Measurements from ENCODE around the gene CHMP5. TPM values are rescaled to one million over a fixed set of nuclear protein-coding genes. Genes with fewer than 3 reads are reported as not detected.
A peak's percentile ranks its signal among the peaks of the same experiment; 100 is the strongest.
"Not testable (repeated sequence)": the region's sequence is repeated elsewhere in the genome, so short reads cannot be mapped to it uniquely, and the experiment has no call there.

CHMP5 gene
- total RNA-seq, 2 donors from 2014 or later, result 81.0 to 106 TPM

GRCh38 chr9:33295571-33295970, 30.7 kb downstream of the CHMP5 start:
- intact Hi-C loops (cut with DNase I, micrococcal nuclease), result no loop called here
- ATAC-seq (no peak), DNase-seq (no peak)

DNA sequence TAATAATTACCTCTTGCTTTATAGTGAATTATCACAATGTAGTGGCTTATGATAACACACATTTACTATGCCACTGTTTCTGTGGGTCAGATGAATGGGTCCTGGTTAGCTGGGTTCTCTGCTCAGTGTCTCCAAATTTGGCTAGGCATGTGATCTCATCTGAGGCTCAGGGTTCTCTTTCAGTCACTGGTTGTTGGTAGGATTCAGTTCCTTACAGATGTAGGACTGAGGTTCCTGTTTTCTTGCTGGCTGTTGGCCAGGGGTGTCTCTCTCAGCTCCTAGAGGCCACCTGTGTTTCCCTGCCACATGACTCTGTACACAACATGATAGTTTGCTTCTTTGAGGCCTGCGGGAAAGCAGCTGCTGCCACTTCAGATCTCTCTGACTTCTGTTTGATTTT, 32.6 kb downstream of the CHMP5 start:
- DNase-seq (peak; percentile 77 to 80), ATAC-seq (peak; percentile 80)
- intact Hi-C loops (cut with DNase I, micrococcal nuclease), result no loop called here

- no peak for DNase-seq
- intact Hi-C loops (cut with DNase I, micrococcal nuclease), result no loop called here
- no peak for ATAC-seq
Measured at GRCh38 chr9:33300546-33300945, 35.7 kb downstream of the CHMP5 start.

DNA sequence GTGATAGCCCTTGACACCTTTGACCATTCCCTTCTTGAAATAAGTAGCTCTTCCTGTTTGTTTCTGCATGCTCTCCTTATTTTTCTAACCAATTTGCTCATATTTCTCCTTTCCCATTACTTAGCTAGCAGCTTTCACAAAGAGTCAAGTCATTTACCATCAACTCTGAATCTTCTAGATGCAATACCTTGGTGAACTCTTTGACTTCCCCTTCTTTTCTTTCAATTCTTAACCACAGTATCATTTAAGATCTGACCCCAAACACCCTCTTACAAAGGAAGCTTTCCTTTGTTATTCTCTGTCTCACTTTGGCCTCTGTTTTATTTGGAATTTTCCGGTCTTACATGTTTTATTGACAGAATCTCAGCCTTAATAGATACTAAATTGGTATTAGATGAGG, 39.5 kb downstream of the CHMP5 start:
- ATAC-seq, result no peak
- DNase-seq, result no peak
- intact Hi-C loops (cut with DNase I, micrococcal nuclease), result no loop called here

- intact Hi-C loops (cut with DNase I, micrococcal nuclease), result no loop called here
- ATAC-seq, result no peak
- DNase-seq, result no peak
Measured at GRCh38 chr9:33306037-33306436, 41.2 kb downstream of the CHMP5 start.

DNA sequence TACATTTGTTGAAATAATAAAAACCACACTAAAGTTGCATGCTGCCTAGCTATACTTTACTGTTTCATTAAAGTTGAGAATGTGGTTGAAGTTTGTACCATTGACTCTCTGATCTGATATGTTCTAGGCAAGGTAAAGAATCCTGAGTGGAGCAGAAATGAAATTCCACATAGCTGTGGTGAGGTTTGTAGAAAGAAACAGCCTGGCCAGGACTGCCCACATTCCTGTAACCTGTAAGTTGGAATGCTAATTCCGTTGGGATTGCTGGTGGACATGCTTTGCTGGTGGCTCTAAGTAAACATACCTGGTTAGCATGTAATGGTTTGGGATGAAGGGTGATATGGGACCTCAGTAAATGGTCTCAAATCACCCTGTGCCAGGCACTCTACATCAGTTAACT, 42.2 kb downstream of the CHMP5 start:
- DNase-seq, result no peak
- intact Hi-C loops (cut with DNase I, micrococcal nuclease), result no loop called here
- no peak for ATAC-seq

GRCh38 chr9:33309903-33310302, 45.1 kb downstream of the CHMP5 start:
- ATAC-seq (no peak), DNase-seq (no peak)
- intact Hi-C loops (cut with DNase I, micrococcal nuclease), result no loop called here

GRCh38 chr9:33310748-33311147, 45.9 kb downstream of the CHMP5 start:
- ATAC-seq, result no peak
- no peak for DNase-seq

GRCh38 chr9:33311953-33312352, 47.1 kb downstream of the CHMP5 start:
- ATAC-seq, result no peak
- intact Hi-C loops (cut with DNase I, micrococcal nuclease), result no loop called here

More at GRCh38 chr9:33310748-33311147, 45.9 kb downstream of the CHMP5 start:
- intact Hi-C loops (cut with DNase I, micrococcal nuclease), result no loop called here

GRCh38 chr9:33315371-33315770, 50.5 kb downstream of the CHMP5 start:
- ATAC-seq, result no peak
- intact Hi-C loops (cut with DNase I, micrococcal nuclease), result no loop called here
- DNase-seq, result no peak

More at GRCh38 chr9:33311953-33312352, 47.1 kb downstream of the CHMP5 start:
- DNase-seq, result no peak

- DNase-seq; intact Hi-C loops (cut with DNase I, micrococcal nuclease); ATAC-seq: not testable (repeated sequence)
Measured at GRCh38 chr9:33317136-33317535, 52.3 kb downstream of the CHMP5 start.

GRCh38 chr9:33318225-33318624, 53.4 kb downstream of the CHMP5 start:
- ATAC-seq (no peak), DNase-seq (no peak)
- intact Hi-C loops (cut with DNase I, micrococcal nuclease), result no loop called here

DNA sequence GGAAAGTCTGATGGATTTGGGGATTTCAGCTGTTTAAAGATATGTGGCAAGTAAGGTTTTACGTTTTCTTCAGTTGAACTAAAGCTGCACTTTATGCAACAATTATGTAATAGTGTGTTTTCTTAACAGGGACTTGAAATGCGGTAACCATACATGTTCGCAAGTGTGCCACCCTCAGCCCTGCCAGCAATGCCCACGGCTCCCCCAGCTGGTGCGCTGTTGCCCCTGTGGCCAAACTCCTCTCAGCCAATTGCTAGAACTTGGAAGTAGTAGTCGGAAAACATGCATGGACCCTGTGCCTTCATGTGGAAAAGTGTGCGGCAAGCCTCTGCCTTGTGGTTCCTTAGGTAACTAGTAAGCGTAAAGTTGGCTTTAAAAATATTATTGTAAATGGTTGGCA, 53.9 kb downstream of the CHMP5 start:
- ATAC-seq (no peak), DNase-seq (no peak)
- intact Hi-C loops (cut with DNase I, micrococcal nuclease), result no loop called here

DNA sequence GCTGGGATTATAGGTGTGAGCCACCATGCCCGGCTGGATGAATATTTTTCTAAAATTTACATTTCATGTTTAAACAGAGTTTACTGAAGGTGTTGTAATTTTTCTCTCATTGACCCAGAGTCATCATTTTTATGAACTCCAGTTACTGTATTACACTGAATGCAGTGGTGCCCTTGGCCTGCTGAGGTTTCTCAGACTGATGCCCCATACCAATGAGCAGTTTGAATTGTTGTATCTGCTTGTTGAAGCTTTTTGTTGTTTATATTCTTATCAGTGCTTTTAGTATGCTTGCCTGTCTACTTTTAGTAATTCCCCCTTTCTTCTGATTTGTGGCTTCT, 55.4 kb downstream of the CHMP5 start:
- intact Hi-C loops (cut with DNase I, micrococcal nuclease), result no loop called here

DNA sequence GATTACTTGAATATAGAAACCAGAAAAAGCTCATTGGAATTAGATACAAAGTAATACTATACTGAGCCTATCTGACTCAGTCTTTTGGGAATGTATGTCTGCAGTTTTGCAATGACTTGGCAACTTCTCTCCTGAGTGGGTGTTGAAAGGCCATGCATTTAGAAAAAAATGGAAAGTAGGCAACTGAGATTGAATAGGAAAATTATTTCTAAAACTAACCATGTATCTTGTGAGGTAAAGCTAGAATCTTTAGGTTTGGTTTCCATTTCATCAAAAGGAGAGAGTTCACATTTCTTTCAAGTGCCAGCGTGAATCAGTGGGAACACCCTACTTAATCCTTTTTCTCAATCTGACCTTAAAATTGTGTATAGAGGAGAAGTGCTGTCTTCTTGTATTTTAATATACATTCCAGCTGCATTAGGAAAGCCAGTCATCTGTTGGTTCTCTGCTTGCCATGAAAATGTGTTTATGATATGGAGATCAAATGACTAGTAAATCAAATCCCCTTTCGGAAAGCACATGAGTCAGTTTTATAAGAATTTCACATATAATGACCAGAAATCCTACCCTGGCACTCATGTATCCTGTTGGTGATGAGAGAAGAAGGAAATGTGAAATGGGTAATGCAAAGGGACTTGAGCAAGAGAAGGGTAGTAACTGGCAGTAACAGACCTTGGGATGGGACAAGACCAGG, 55.9 kb downstream of the CHMP5 start:
- DNase-seq (no peak), ATAC-seq (no peak)
- intact Hi-C loops (cut with DNase I, micrococcal nuclease), result no loop called here

More for the DNA sequence above, 55.4 kb downstream of the CHMP5 start:
- DNase-seq (no peak), ATAC-seq (no peak)

GRCh38 chr9:33329117-33329563, 64.3 kb downstream of the CHMP5 start:
- peak; percentile 44 to 91 for DNase-seq
- intact Hi-C loops (cut with DNase I, micrococcal nuclease), result no loop called here

DNA sequence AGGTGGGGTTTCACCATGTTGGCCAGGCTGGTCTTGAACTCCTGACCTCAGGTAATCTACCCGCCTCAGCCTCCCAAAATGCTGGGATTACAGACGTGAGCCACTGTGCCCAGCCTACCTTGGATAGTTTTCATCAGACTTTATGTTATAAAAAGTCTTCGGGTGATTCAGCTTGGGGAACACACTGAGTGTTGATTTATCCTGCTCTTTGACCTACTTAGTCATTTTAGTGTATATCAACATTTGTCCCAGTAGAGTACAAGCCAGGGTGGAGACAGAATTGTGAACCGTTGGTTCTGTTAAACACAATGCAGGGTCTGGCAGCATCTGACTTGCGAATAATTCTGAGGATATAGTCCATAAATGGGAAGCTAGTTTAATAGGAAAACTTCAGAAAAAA, 65.1 kb downstream of the CHMP5 start:
- intact Hi-C loops (cut with DNase I, micrococcal nuclease), result no loop called here
- DNase-seq (no peak), ATAC-seq (peak; percentile 65)

More at GRCh38 chr9:33329117-33329563, 64.3 kb downstream of the CHMP5 start:
- ATAC-seq, result peak; percentile 89

DNA sequence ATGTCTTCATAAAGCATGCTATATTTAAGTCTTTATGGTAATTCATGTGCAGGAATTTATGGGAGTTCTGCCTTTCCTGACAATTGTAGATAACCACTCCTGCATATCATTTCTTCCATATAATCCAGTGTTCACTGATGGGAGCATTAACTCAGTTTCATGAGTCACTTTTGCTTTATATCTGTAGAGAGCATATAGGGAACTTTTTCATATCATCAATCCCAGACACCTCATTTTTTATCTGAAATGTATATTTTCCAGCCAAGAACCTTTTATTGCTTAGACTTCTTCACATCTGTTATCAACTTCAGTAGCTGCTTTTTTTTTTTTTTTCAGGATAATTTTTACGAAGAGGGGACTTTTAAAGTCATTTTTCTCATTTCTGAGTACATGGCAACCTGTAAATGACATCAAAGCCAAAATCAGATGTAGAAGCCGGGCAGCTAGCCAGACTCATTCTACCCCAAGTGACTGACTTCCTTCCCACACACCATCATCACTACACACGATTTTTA, 66.6 kb downstream of the CHMP5 start:
- DNase-seq, result no peak
- ATAC-seq, result no peak
- intact Hi-C loops (cut with DNase I, micrococcal nuclease), result no loop called here
